Stimulated activated naive B cell treated with anti-CD40 and anti-IgM and Interleukin-4, amounts not matched to agents 10 μg/mL and 1 μg/mL and 100 μg/mL, for 72 hours (primary cell): Measurements from ENCODE around the gene OR52A5.

Experiments
- ATAC-seq, 2 donors: fragments of 150-1000 bp; cut with Tn5 transposase; replicated peaks; 2 replicates each; pipeline ENCODE4 v1.10.0; 2021; ENCODE audit warnings: moderate library complexity in 1 of 2
- DNase-seq: peaks from one replicate; pipeline ENCODE4 v3.0.0; 2021
- H3K27ac Mint-ChIP-seq: one replicate; pipeline ENCODE4 v1.8.0; 2022; ENCODE audit warnings: mild to moderate bottlenecking, mixed read lengths
- H3K27me3 Mint-ChIP-seq, 2 donors: one replicate each; pipeline ENCODE4 v1.8.0; 2022; ENCODE audit warnings: mixed read lengths in 2 of 2
- H3K36me3 Mint-ChIP-seq, 2 donors: one replicate each; pipeline ENCODE4 v1.8.0; 2022; ENCODE audit warnings: mixed read lengths in 2 of 2, mild to moderate bottlenecking in 1 of 2
- H3K4me1 Mint-ChIP-seq, 2 donors: one replicate each; pipeline ENCODE4 v1.8.0; 2022; ENCODE audit warnings: mixed read lengths in 2 of 2, mild to moderate bottlenecking in 1 of 2
- H3K4me3 Mint-ChIP-seq, 2 donors: one replicate each; pipeline ENCODE4 v1.8.0; 2022; ENCODE audit warnings: mild to moderate bottlenecking in 2 of 2, mixed read lengths in 2 of 2, moderate library complexity in 1 of 2
- H3K9me3 Mint-ChIP-seq, 2 donors: one replicate each; pipeline ENCODE4 v1.8.0; 2022; ENCODE audit warnings: mixed read lengths in 2 of 2, mild to moderate bottlenecking in 1 of 2

OR52A5 gene

GRCh38 chr11:5088556-5088955, 49.6 kb downstream of the OR52A5 start:
- no peaks in the 10 kb centered on the region for H3K9me3 Mint-ChIP-seq
- peaks cover 4 to 12% of the 10 kb centered on the region in 2 donors for H3K27me3 Mint-ChIP-seq
- ATAC-seq: no peak
- no peaks in the 10 kb centered on the region for H3K36me3 Mint-ChIP-seq
- no peak overlapping the region for H3K4me3 Mint-ChIP-seq
- DNase-seq: no peak
- no peak overlapping the region for H3K27ac Mint-ChIP-seq
- no peaks in the 10 kb centered on the region for H3K4me1 Mint-ChIP-seq

GRCh38 chr11:5083602-5084001, 54.6 kb downstream of the OR52A5 start:
- H3K4me3 Mint-ChIP-seq: no peak overlapping the region
- no peak overlapping the region for H3K27ac Mint-ChIP-seq

GRCh38 chr11:5081405-5081804, 56.8 kb downstream of the OR52A5 start:
- peaks cover 0 to 6% of the 10 kb centered on the region in 2 donors for H3K27me3 Mint-ChIP-seq
- no peak overlapping the region for H3K4me3 Mint-ChIP-seq
- ATAC-seq (no peak), DNase-seq (no peak)
- H3K9me3 Mint-ChIP-seq: peaks cover 0 to 2% of the 10 kb centered on the region in 2 donors
- no peaks in the 10 kb centered on the region for H3K4me1 Mint-ChIP-seq
- no peaks in the 10 kb centered on the region for H3K36me3 Mint-ChIP-seq
- no peak overlapping the region for H3K27ac Mint-ChIP-seq

More at GRCh38 chr11:5083602-5084001, 54.6 kb downstream of the OR52A5 start:
- no peak for DNase-seq
- no peak for ATAC-seq
- no peaks in the 10 kb centered on the region for H3K36me3 Mint-ChIP-seq
- peaks cover 0 to 2% of the 10 kb centered on the region in 2 donors for H3K9me3 Mint-ChIP-seq
- H3K4me1 Mint-ChIP-seq: no peaks in the 10 kb centered on the region
- peaks cover 0 to 6% of the 10 kb centered on the region in 2 donors for H3K27me3 Mint-ChIP-seq
